ENCODE measurements around the gene RTP3.
"Not testable (repeated sequence)": the region's sequence is repeated elsewhere in the genome, so short reads cannot be mapped to it uniquely, and the experiment has no call there.

RTP3 gene

GRCh38 chr3:46545818-46546630, 48.2 kb downstream of the RTP3 start:
- no peak for DNase-seq

GRCh38 chr3:46546896-46547440, 49.2 kb downstream of the RTP3 start:
- no peak for DNase-seq

GRCh38 chr3:46548611-46549010, 50.8 kb downstream of the RTP3 start:
- DNase-seq, result not testable (repeated sequence)

GRCh38 chr3:46549408-46549904, 51.7 kb downstream of the RTP3 start:
- DNase-seq, result no peak

GRCh38 chr3:46549989-46550388, 52.2 kb downstream of the RTP3 start:
- no peak for DNase-seq

Measured in amygdala (tissue), 56 donors.